ENCODE measurements around the gene RIMBP2. TPM values are rescaled to one million over a fixed set of nuclear protein-coding genes. Genes with fewer than 3 reads are reported as not detected.

The RIMBP2 gene
- total and polyA plus RNA-seq, 9 of the 15 experiments (the other 6 are each of a cell fraction or from before 2014, with no cell fraction given) = not detected

GRCh38 chr12:130371296-130371695, 344.8 kb downstream of the RIMBP2 start:
- no peak overlapping the region for H3K4me3 ChIP-seq
- no TSS peak for BruUV-seq (replicated peaks)
- H3K9me3 ChIP-seq (replicated peaks; ENCODE audit: control insufficient read depth, insufficient read depth, low read depth, low read length) = no peaks in the 10 kb centered on the region
- FAIRE-seq (no peak), ATAC-seq (no peak), DNase-seq (ENCODE audit: extremely low read depth in 1 of 4, low spot score in 3 of 4) (no peak)
- H3K9ac ChIP-seq (ENCODE audit: insufficient read depth in 1 of 2, low read depth in 2 of 2, low read length in 2 of 2) = no peak overlapping the region
- no peaks in the 10 kb centered on the region for H3K36me3 ChIP-seq (ENCODE audit: control insufficient read depth, insufficient read depth, low read length)
- ChIA-PET CTCF (ENCODE audit: low intra/inter-chr PET ratio) (no interaction called here), POLR2A (interaction anchor here (0.8 kb wide), 1 partner anchor 9 kb away, joined by 3 read pairs; no protein-coding TSS in a partner anchor)
- no peak for TF ChIP-seq ZBED1 (IDR thresholded peaks at IDR 0.05)
- TF ChIP-seq EP300 (IDR thresholded peaks at IDR 0.05; ENCODE audit: low read length) = no peak
- no peak for TF ChIP-seq GTF2A2 (tag; IDR thresholded peaks at IDR 0.05)
- TF ChIP-seq GATAD2A (IDR thresholded peaks at IDR 0.05) = no peak
- TF ChIP-seq TFE3 (CRISPR knock-in tag; IDR thresholded peaks at IDR 0.05) = no peak
- TF ChIP-seq IRF2 (CRISPR knock-in tag; IDR thresholded peaks at IDR 0.05) = no peak
- TF ChIP-seq GTF2F1 (IDR thresholded peaks at IDR 0.05; ENCODE audit: low read depth, low read length) = no peak
- no peak for TF ChIP-seq ZNF551 (CRISPR knock-in tag; IDR thresholded peaks at IDR 0.05)
- TF ChIP-seq CXXC5 (CRISPR knock-in tag; IDR thresholded peaks at IDR 0.05) = no peak
- no peak for TF ChIP-seq RB1 (IDR thresholded peaks at IDR 0.05; ENCODE audit: low read depth)
- TF ChIP-seq NFIC (IDR thresholded peaks at IDR 0.05) = no peak
- no peak for TF ChIP-seq ZNF232 (CRISPR knock-in tag; IDR thresholded peaks at IDR 0.05)
- TF ChIP-seq SAFB (IDR thresholded peaks at IDR 0.05; ENCODE audit: borderline replicate concordance, low read depth, low read length) = no peak
- TF ChIP-seq HDAC1 (IDR thresholded peaks at IDR 0.05) = no peak
- TF ChIP-seq, protein P1, sequence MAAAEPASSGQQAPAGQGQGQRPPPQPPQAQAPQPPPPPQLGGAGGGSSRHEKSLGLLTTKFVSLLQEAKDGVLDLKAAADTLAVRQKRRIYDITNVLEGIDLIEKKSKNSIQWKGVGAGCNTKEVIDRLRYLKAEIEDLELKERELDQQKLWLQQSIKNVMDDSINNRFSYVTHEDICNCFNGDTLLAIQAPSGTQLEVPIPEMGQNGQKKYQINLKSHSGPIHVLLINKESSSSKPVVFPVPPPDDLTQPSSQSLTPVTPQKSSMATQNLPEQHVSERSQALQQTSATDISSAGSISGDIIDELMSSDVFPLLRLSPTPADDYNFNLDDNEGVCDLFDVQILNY (CRISPR knock-in tag; IDR thresholded peaks at IDR 0.05) = no peak
- TF ChIP-seq PTBP1 (IDR thresholded peaks at IDR 0.05; ENCODE audit: low read depth, low read length) = no peak
- TF ChIP-seq XRCC4 (IDR thresholded peaks at IDR 0.05; ENCODE audit: extremely low read depth, insufficient read depth, insufficient read length) = no peak
- TF ChIP-seq STAG1 (CRISPR knock-in tag; IDR thresholded peaks at IDR 0.05; ENCODE audit: borderline replicate concordance) = no peak
- H3K27me3 ChIP-seq (ENCODE audit: control insufficient read depth in 2 of 2, insufficient read depth in 2 of 2, low read length in 2 of 2) = peaks cover 17 to 36% of the 10 kb centered on the region in 2 experiments; a peak in 3 of 5 replicates
- H3K9me1 ChIP-seq (ENCODE audit: control insufficient read depth, insufficient read depth, low read length) = no peaks in the 10 kb centered on the region
- no peaks in the 10 kb centered on the region for H4K20me1 ChIP-seq (replicated peaks; ENCODE audit: control insufficient read depth, insufficient read depth, low read length)
- no peak overlapping the region for H3K4me2 ChIP-seq (ENCODE audit: insufficient read depth, low read length)
- 0% methylated on average over 5 of the region's 5 CpGs for WGBS (ENCODE audit: insufficient coverage, low coverage, missing lambda C conversion rate)
- H3K79me2 ChIP-seq (ENCODE audit: control insufficient read depth, insufficient read depth, low read length) = no peaks in the 10 kb centered on the region
- intact Hi-C loops (cut with micrococcal nuclease) (no loop called here), in situ Hi-C loops (cut with MboI) (no loop called here)
- no peaks in the 10 kb centered on the region for H3K4me1 ChIP-seq (replicated peaks in 1 of 2; ENCODE audit: control insufficient read depth in 2 of 2, insufficient read depth in 2 of 2, low read length in 2 of 2)
- H3K27ac ChIP-seq (ENCODE audit: extremely low read depth, low read depth, low read length) = no peak overlapping the region
- no peak overlapping the region for H2AFZ ChIP-seq (ENCODE audit: low read depth, low read length)

Data from K562 (cell line).